ENCODE measurements around the gene RYR3.

Gene RYR3

GRCh38 chr15:33380406-33380805 lies 69.6 kb downstream of the RYR3 start:
- Histone ChIP-seq H3F3A (ENCODE audit: control insufficient read depth, insufficient read depth) (no peaks in the 10 kb centered on the region), H3K27me3 (ENCODE audit: control insufficient read depth, low read length) (no peaks in the 10 kb centered on the region), H3K4me2 (ENCODE audit: low read length) (no peak overlapping the region), H3K9me3 (ENCODE audit: control insufficient read depth, insufficient read depth, low read length) (no peaks in the 10 kb centered on the region), H3K27ac (ENCODE audit: low read depth, low read length) (no peak overlapping the region), H3K4me1 (ENCODE audit: control insufficient read depth, low read length) (no peaks in the 10 kb centered on the region), H4K20me1 (ENCODE audit: control insufficient read depth, insufficient read depth, low read depth, low read length) (no peaks in the 10 kb centered on the region), H3K36me3 (ENCODE audit: control insufficient read depth, low read length) (no peaks in the 10 kb centered on the region), H3K9me2 (replicated peaks; ENCODE audit: control insufficient read depth, low read length) (no peaks in the 10 kb centered on the region), H3K4me3 (ENCODE audit: low read length) (no peak overlapping the region), H3K79me2 (ENCODE audit: control insufficient read depth, low read length) (no peaks in the 10 kb centered on the region)
- no peak for TF ChIP-seq EZH2phosphoT487 (IDR thresholded peaks at IDR 0.05; ENCODE audit: borderline replicate concordance, low read length)
- TF ChIP-seq CTCF (IDR thresholded peaks at IDR 0.05; ENCODE audit: low read depth, low read length, poor library complexity, severe bottlenecking): no peak

- no peaks in the 10 kb centered on the region for H3K9me2 ChIP-seq (replicated peaks; ENCODE audit: control insufficient read depth, low read length)
- H3F3A ChIP-seq (ENCODE audit: control insufficient read depth, insufficient read depth): no peaks in the 10 kb centered on the region
- no peak overlapping the region for H3K4me2 ChIP-seq (ENCODE audit: low read length)
- TF ChIP-seq CTCF (IDR thresholded peaks at IDR 0.05; ENCODE audit: low read depth, low read length, poor library complexity, severe bottlenecking) (no peak), EZH2phosphoT487 (IDR thresholded peaks at IDR 0.05; ENCODE audit: borderline replicate concordance, low read length) (no peak)
- H3K4me1 ChIP-seq (ENCODE audit: control insufficient read depth, low read length): no peaks in the 10 kb centered on the region
- no peaks in the 10 kb centered on the region for H4K20me1 ChIP-seq (ENCODE audit: control insufficient read depth, insufficient read depth, low read depth, low read length)
- no peak overlapping the region for H3K27ac ChIP-seq (ENCODE audit: low read depth, low read length)
- no peaks in the 10 kb centered on the region for H3K36me3 ChIP-seq (ENCODE audit: control insufficient read depth, low read length)
- no peaks in the 10 kb centered on the region for H3K9me3 ChIP-seq (ENCODE audit: control insufficient read depth, insufficient read depth, low read length)
- H3K79me2 ChIP-seq (ENCODE audit: control insufficient read depth, low read length): no peaks in the 10 kb centered on the region
- no peak overlapping the region for H3K4me3 ChIP-seq (ENCODE audit: low read length)
- no peaks in the 10 kb centered on the region for H3K27me3 ChIP-seq (ENCODE audit: control insufficient read depth, low read length)
Measured at GRCh38 chr15:33382491-33382890, 71.7 kb downstream of the RYR3 start.

- Histone ChIP-seq H3F3A (ENCODE audit: control insufficient read depth, insufficient read depth) (no peaks in the 10 kb centered on the region), H3K36me3 (ENCODE audit: control insufficient read depth, low read length) (no peaks in the 10 kb centered on the region), H3K9me3 (ENCODE audit: control insufficient read depth, insufficient read depth, low read length) (no peaks in the 10 kb centered on the region), H3K4me3 (ENCODE audit: low read length) (no peak overlapping the region), H3K79me2 (ENCODE audit: control insufficient read depth, low read length) (no peaks in the 10 kb centered on the region), H3K27ac (ENCODE audit: low read depth, low read length) (no peak overlapping the region), H3K9me2 (replicated peaks; ENCODE audit: control insufficient read depth, low read length) (no peaks in the 10 kb centered on the region), H4K20me1 (ENCODE audit: control insufficient read depth, insufficient read depth, low read depth, low read length) (no peaks in the 10 kb centered on the region), H3K4me1 (ENCODE audit: control insufficient read depth, low read length) (no peaks in the 10 kb centered on the region), H3K27me3 (ENCODE audit: control insufficient read depth, low read length) (no peaks in the 10 kb centered on the region), H3K4me2 (ENCODE audit: low read length) (no peak overlapping the region)
- TF ChIP-seq CTCF (IDR thresholded peaks at IDR 0.05; ENCODE audit: low read depth, low read length, poor library complexity, severe bottlenecking) (no peak), EZH2phosphoT487 (IDR thresholded peaks at IDR 0.05; ENCODE audit: borderline replicate concordance, low read length) (no peak)
Measured at GRCh38 chr15:33384307-33384706, 73.5 kb downstream of the RYR3 start.

DNA sequence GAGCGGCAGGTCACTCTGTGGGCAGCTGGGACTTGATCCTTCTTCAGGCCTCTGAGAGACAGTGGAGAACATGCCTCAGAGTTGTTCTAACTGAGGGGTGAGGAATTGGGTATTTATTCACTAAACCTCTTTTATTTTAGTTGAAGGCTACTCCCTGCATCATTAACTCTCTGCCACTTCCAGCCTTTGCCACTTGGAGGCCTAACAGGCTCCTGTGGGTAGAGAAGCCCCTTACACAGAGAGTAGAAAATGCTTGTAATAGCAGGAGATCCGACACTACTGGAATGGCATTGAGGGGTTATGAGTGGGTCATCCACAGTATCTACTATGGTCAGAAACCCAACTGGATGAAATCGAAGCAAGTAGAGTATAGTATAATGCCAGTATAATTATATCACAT lies 81.7 kb downstream of the RYR3 start:
- Histone ChIP-seq H3K4me2 (ENCODE audit: low read length) (no peak overlapping the region), H3K27ac (ENCODE audit: low read depth, low read length) (no peak overlapping the region), H3K4me3 (ENCODE audit: low read length) (no peak overlapping the region), H3F3A (ENCODE audit: control insufficient read depth, insufficient read depth) (no peaks in the 10 kb centered on the region), H3K79me2 (ENCODE audit: control insufficient read depth, low read length) (no peaks in the 10 kb centered on the region), H3K9me3 (ENCODE audit: control insufficient read depth, insufficient read depth, low read length) (no peaks in the 10 kb centered on the region), H3K4me1 (ENCODE audit: control insufficient read depth, low read length) (no peaks in the 10 kb centered on the region), H3K9me2 (replicated peaks; ENCODE audit: control insufficient read depth, low read length) (no peaks in the 10 kb centered on the region), H4K20me1 (ENCODE audit: control insufficient read depth, insufficient read depth, low read depth, low read length) (no peaks in the 10 kb centered on the region), H3K36me3 (ENCODE audit: control insufficient read depth, low read length) (no peaks in the 10 kb centered on the region), H3K27me3 (ENCODE audit: control insufficient read depth, low read length) (no peaks in the 10 kb centered on the region)
- no peak for TF ChIP-seq EZH2phosphoT487 (IDR thresholded peaks at IDR 0.05; ENCODE audit: borderline replicate concordance, low read length)
- TF ChIP-seq CTCF (IDR thresholded peaks at IDR 0.05; ENCODE audit: low read depth, low read length, poor library complexity, severe bottlenecking): no peak

All from DOHH2 (cell line).